ENCODE data around the gene B4GALNT3.

- TF ChIP-seq CTCF (IDR thresholded peaks at IDR 0.05) (no peak), POLR2A (IDR thresholded peaks at IDR 0.05) (no peak)
Observed at GRCh38 chr12:543114-543451, 83.3 kb downstream of the B4GALNT3 start.
